IMR-90 (cell line): ENCODE measurements around the gene BSPRY. TPM values are rescaled to one million over a fixed set of nuclear protein-coding genes. Genes with fewer than 3 reads are reported as not detected.

Source experiments
- ATAC-seq: fragments of 200-7000 bp; cut with Tn5 transposase; 2 replicates; pipeline ENCODE4 v1.9.1; 2020; ENCODE audit warnings: low read depth, mild to moderate bottlenecking, moderate library complexity
- BruUV-seq: library from RNA; stranded (reverse); fragments of 400-500 nt; replicated peaks from 2 replicates; lab custom pipeline; 2021; lab: Mats Ljungman, UMichigan
- CTCF ChIA-PET: fragments of 300-600 bp; formaldehyde crosslinking; extraction: SDS; loops from one replicate; lab custom pipeline; 2021; ENCODE audit warnings: antibody characterized with exemption; lab: Yijun Ruan, JAX
- POLR2A ChIA-PET: fragments of 300-600 bp; sonication (Branson Sonifier 250); formaldehyde crosslinking; loops from one replicate; lab custom pipeline; 2022; ENCODE audit warnings: antibody characterized with exemption; ENCODE audit not compliant: unreplicated experiment; lab: Charles Lee
- DNase-seq: peaks from one replicate; pipeline ENCODE4 v3.0.0; 2013
- H2AFZ ChIP-seq: replicated peaks from 2 replicates; pipeline ENCODE3; 2013; ENCODE audit warnings: low read length, mild to moderate bottlenecking; ENCODE audit not compliant: poor library complexity
- H2AK5ac ChIP-seq: 2 replicates; pipeline ENCODE4 v1.6.1; 2013; ENCODE audit warnings: low read depth, low read length, inconsistent platforms
- H2AK9ac ChIP-seq: replicated peaks from 2 replicates; pipeline ENCODE3; 2013; ENCODE audit warnings: mild to moderate bottlenecking, low read depth, low read length, moderate library complexity; ENCODE audit not compliant: poor library complexity
- H2BK120ac ChIP-seq: 2 replicates; pipeline ENCODE4 v1.6.1; 2013; ENCODE audit warnings: low read depth, low read length, inconsistent platforms
- H2BK15ac ChIP-seq: 3 replicates; pipeline ENCODE4 v1.6.1; 2013; ENCODE audit warnings: low read depth, low read length, inconsistent platforms
- H2BK20ac ChIP-seq: 2 replicates; pipeline ENCODE4 v1.6.1; 2013; ENCODE audit warnings: low read depth, mild to moderate bottlenecking, inconsistent platforms, low read length, moderate library complexity
- H2BK5ac ChIP-seq: 2 replicates; pipeline ENCODE4 v1.6.1; 2013; ENCODE audit warnings: mild to moderate bottlenecking, low read depth, low read length, inconsistent platforms; ENCODE audit not compliant: poor library complexity, severe bottlenecking
- H3K14ac ChIP-seq: replicated peaks from 2 replicates; pipeline ENCODE4 v1.6.1; 2013; ENCODE audit warnings: low read depth, low read length, inconsistent platforms
- H3K18ac ChIP-seq: 2 replicates; pipeline ENCODE4 v1.6.1; 2013; ENCODE audit warnings: low read depth, low read length, control low read depth
- H3K23ac ChIP-seq: 2 replicates; pipeline ENCODE4 v1.6.1; 2013; ENCODE audit warnings: low read depth, low read length, inconsistent platforms
- H3K27ac ChIP-seq: 2 replicates; pipeline ENCODE4 v1.5.1; 2013; ENCODE audit warnings: mild to moderate bottlenecking, control low read depth, low read length; ENCODE audit not compliant: insufficient read depth
- H3K27me3 ChIP-seq: 2 replicates; pipeline ENCODE4 v1.6.1; 2013; ENCODE audit warnings: low read length; ENCODE audit not compliant: control insufficient read depth, insufficient read depth
- H3K36me3 ChIP-seq: 2 replicates; pipeline ENCODE4 v1.6.1; 2013; ENCODE audit warnings: low read length, mixed read lengths; ENCODE audit not compliant: control insufficient read depth, insufficient read depth
- H3K4ac ChIP-seq: 2 replicates; pipeline ENCODE4 v1.6.1; 2013; ENCODE audit warnings: low read depth, low read length, inconsistent platforms
- H3K4me1 ChIP-seq: 2 replicates; pipeline ENCODE4 v1.6.1; 2013; ENCODE audit warnings: low read length, mixed read lengths; ENCODE audit not compliant: control insufficient read depth, insufficient read depth
- H3K4me2 ChIP-seq: 2 replicates; pipeline ENCODE4 v1.6.1; 2013; ENCODE audit warnings: low read depth, mild to moderate bottlenecking, control low read depth, low read length, moderate library complexity
- H3K4me3 ChIP-seq: 2 replicates; pipeline ENCODE4 v1.5.1; 2013; ENCODE audit warnings: low read depth, mild to moderate bottlenecking, control low read depth, low read length, moderate library complexity; ENCODE audit not compliant: insufficient read depth
- H3K56ac ChIP-seq: 2 replicates; pipeline ENCODE4 v1.6.1; 2013; ENCODE audit warnings: low read length, inconsistent platforms; ENCODE audit not compliant: insufficient read depth; ENCODE audit errors: extremely low read depth
- H3K79me1 ChIP-seq, 2 experiments: 2 replicates each; pipeline ENCODE4 v1.6.1; 2013; ENCODE audit warnings: low read length in 2 of 2, inconsistent platforms in 1 of 2, low read depth in 1 of 2
- H3K9ac ChIP-seq: 2 replicates; pipeline ENCODE4 v1.6.1; 2013; ENCODE audit warnings: low read depth, low read length, control low read depth
- H3K9me1 ChIP-seq: 2 replicates; pipeline ENCODE4 v1.6.1; 2013; ENCODE audit warnings: low read length, inconsistent platforms; ENCODE audit not compliant: insufficient read depth
- H3K9me3 ChIP-seq: 2 replicates; pipeline ENCODE4 v1.6.1; 2013; ENCODE audit warnings: low read length; ENCODE audit not compliant: control insufficient read depth, insufficient read depth
- H4K20me1 ChIP-seq: 2 replicates; pipeline ENCODE4 v1.6.1; 2013; ENCODE audit warnings: low read length, inconsistent platforms; ENCODE audit not compliant: insufficient read depth
- H4K5ac ChIP-seq: 2 replicates; pipeline ENCODE4 v1.6.1; 2013; ENCODE audit warnings: mild to moderate bottlenecking, low read depth, low read length, control low read depth
- H4K8ac ChIP-seq, 2 experiments: 2 replicates each; pipeline ENCODE4 v1.6.1; 2013; ENCODE audit warnings: low read depth in 2 of 2, low read length in 2 of 2, control low read depth in 1 of 2, inconsistent platforms in 1 of 2
- H4K91ac ChIP-seq: 2 replicates; pipeline ENCODE4 v1.6.1; 2013; ENCODE audit warnings: low read depth, low read length, inconsistent platforms; ENCODE audit not compliant: insufficient read depth
- MAFK ChIP-seq: IDR thresholded peaks from 2 replicates; pipeline ENCODE4 v1.6.1; 2012; ENCODE audit warnings: low read depth, low read length, improper control_type of control experiment
- MAZ ChIP-seq: IDR thresholded peaks from 2 replicates; pipeline ENCODE4 v1.6.1; 2012; ENCODE audit warnings: low read depth, mild to moderate bottlenecking, low read length, improper control_type of control experiment, moderate library complexity, borderline replicate concordance
- NFE2L2 ChIP-seq: fragments of 150-350 bp; IDR thresholded peaks from 2 replicates; pipeline ENCODE4 v1.6.1; 2016; ENCODE audit warnings: low read depth, mild to moderate bottlenecking, low read length
- RCOR1 ChIP-seq: IDR thresholded peaks from 2 replicates; pipeline ENCODE4 v1.6.1; 2012; ENCODE audit warnings: mild to moderate bottlenecking, low read length, improper control_type of control experiment; ENCODE audit not compliant: insufficient replicate concordance
- WGBS, 2 experiments: methylation state at CpG; one replicate each; pipeline versions ENCODE4 v1.1.5 to v1.1.7; 2013; ENCODE audit warnings: missing lambda C conversion rate in 2 of 2; ENCODE audit not compliant: insufficient read length in 1 of 2; ENCODE audit errors: extremely low coverage in 2 of 2; 5-methylcytosine and 5-hydroxymethylcytosine counted together
- dilution Hi-C: fragments of 300-500 bp; cut with HindIII; formaldehyde crosslinking; loops from one replicate; pipeline ENCODE4 v1.14.3; 2018; ENCODE audit warnings: low sequenced_read_pairs; ENCODE audit not compliant: unreplicated experiment
- in situ Hi-C: fragments of 300-500 bp; cut with MboI; formaldehyde crosslinking; loops from 3 replicates; pipeline ENCODE4 v1.14.3; 2019; ENCODE audit warnings: low sequenced_read_pairs, inconsistent platforms, mixed read lengths
- intact Hi-C: fragments of 100-400 bp; cut with micrococcal nuclease; formaldehyde crosslinking; loops from 2 replicates; pipeline ENCODE4 v1.10.0; 2022
- polyA plus RNA-seq, 3 experiments: library from polyadenylated mRNA; depleted of rRNA; stranded (reverse); fragments of >200 nt; gene quantifications; 2 replicates each; pipeline ENCODE4 v1.2.3, GENCODE V29; 2012; ENCODE audit warnings: low replicate concordance in 1 of 3
- total RNA-seq: library from RNA; depleted of rRNA; stranded (reverse); fragments of >200 nt; gene quantifications from 2 replicates; pipeline ENCODE4 v1.2.3, GENCODE V29; 2012
- TF ChIP-seq, protein P1 (sequence below): fragments of 150-350 bp; IDR thresholded peaks from 2 replicates; pipeline ENCODE4 v1.6.1; 2016; ENCODE audit warnings: low read depth, mild to moderate bottlenecking, low read length, moderate library complexity, borderline replicate concordance
- TF ChIP-seq, protein P2 (sequence below): fragments of 150-350 bp; IDR thresholded peaks from 2 replicates; pipeline ENCODE4 v1.6.1; 2017; ENCODE audit warnings: mild to moderate bottlenecking, antibody characterized with exemption, low read length, low read depth
- TF ChIP-seq, protein P3 (sequence below): conservative IDR thresholded peaks from 2 replicates; pipeline ENCODE4 v1.5.1; 2012; ENCODE audit warnings: mild to moderate bottlenecking, low read depth, low read length, improper control_type of control experiment

The BSPRY gene
- total and polyA plus RNA-seq, 2 of the 4 experiments (the other 2 are of a cell fraction), result not detected

DNA sequence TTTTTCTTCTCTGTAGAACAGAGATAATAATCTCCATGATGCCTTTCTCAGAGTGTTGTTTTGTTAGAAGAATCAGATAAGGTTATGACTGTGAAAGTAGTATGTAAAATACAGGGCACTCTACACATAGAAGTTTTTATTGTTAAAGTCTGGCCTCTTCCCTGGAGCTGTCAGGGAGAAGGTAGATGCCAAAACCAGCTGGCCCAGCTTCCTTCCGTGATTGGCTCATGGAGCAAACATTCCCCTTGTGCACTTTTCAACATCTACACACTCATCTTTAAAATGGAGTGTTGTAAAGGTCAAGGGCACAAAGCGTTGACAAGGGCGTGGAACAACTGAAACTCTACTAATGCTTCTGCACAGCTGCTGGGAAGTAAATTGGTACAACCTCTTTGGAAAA, 38.8 kb upstream of the BSPRY start:
- no peak overlapping the region for H2AK9ac ChIP-seq
- TF ChIP-seq, protein P1, sequence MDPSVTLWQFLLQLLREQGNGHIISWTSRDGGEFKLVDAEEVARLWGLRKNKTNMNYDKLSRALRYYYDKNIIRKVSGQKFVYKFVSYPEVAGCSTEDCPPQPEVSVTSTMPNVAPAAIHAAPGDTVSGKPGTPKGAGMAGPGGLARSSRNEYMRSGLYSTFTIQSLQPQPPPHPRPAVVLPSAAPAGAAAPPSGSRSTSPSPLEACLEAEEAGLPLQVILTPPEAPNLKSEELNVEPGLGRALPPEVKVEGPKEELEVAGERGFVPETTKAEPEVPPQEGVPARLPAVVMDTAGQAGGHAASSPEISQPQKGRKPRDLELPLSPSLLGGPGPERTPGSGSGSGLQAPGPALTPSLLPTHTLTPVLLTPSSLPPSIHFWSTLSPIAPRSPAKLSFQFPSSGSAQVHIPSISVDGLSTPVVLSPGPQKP, result no peak
- TF ChIP-seq MAFK (no peak), MAZ (no peak), RCOR1 (no peak), NFE2L2 (no peak)
- TF ChIP-seq, protein P2, sequence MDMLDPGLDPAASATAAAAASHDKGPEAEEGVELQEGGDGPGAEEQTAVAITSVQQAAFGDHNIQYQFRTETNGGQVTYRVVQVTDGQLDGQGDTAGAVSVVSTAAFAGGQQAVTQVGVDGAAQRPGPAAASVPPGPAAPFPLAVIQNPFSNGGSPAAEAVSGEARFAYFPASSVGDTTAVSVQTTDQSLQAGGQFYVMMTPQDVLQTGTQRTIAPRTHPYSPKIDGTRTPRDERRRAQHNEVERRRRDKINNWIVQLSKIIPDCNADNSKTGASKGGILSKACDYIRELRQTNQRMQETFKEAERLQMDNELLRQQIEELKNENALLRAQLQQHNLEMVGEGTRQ, result no peak
- TF ChIP-seq, protein P3, sequence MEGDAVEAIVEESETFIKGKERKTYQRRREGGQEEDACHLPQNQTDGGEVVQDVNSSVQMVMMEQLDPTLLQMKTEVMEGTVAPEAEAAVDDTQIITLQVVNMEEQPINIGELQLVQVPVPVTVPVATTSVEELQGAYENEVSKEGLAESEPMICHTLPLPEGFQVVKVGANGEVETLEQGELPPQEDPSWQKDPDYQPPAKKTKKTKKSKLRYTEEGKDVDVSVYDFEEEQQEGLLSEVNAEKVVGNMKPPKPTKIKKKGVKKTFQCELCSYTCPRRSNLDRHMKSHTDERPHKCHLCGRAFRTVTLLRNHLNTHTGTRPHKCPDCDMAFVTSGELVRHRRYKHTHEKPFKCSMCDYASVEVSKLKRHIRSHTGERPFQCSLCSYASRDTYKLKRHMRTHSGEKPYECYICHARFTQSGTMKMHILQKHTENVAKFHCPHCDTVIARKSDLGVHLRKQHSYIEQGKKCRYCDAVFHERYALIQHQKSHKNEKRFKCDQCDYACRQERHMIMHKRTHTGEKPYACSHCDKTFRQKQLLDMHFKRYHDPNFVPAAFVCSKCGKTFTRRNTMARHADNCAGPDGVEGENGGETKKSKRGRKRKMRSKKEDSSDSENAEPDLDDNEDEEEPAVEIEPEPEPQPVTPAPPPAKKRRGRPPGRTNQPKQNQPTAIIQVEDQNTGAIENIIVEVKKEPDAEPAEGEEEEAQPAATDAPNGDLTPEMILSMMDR, result no peak
- no peaks in the 10 kb centered on the region for H3K9me1 ChIP-seq
- H3K18ac ChIP-seq, result no peak overlapping the region
- dilution Hi-C loops (no loop called here), in situ Hi-C loops (no loop called here), intact Hi-C loops (no loop called here)
- H2AFZ ChIP-seq, result no peak overlapping the region
- H3K4me1 ChIP-seq, result no peaks in the 10 kb centered on the region
- H3K9me3 ChIP-seq, result no peaks in the 10 kb centered on the region
- no peak overlapping the region for H3K56ac ChIP-seq
- no peak overlapping the region for H2BK120ac ChIP-seq
- H3K4ac ChIP-seq, result no peak overlapping the region
- H2BK15ac ChIP-seq, result no peak overlapping the region
- H3K4me3 ChIP-seq, result no peak overlapping the region
- no peak overlapping the region for H4K8ac ChIP-seq
- ChIA-PET POLR2A (no interaction called here), CTCF (interaction anchor here (0.7 to 1.1 kb wide), 3 partner anchors 29 to 277 kb away, joined by 3 read pairs; partner anchors contain the start of genes CDC26, PRPF4 and WDR31)
- no TSS peak for BruUV-seq
- no peak overlapping the region for H3K9ac ChIP-seq
- peaks cover 12% of the 10 kb centered on the region; the same call in 1 of the 2 replicates for H3K27me3 ChIP-seq
- no peaks in the 10 kb centered on the region for H4K20me1 ChIP-seq
- no CpG with 5 or more reads among the region's 3 CpGs for WGBS, 2 experiments
- no peak overlapping the region for H2AK5ac ChIP-seq
- H2BK5ac ChIP-seq, result no peak overlapping the region
- H2BK20ac ChIP-seq, result no peak overlapping the region
- H3K14ac ChIP-seq, result no peak overlapping the region
- no peak overlapping the region for H3K23ac ChIP-seq
- no peak overlapping the region for H4K5ac ChIP-seq
- no peak overlapping the region for H3K27ac ChIP-seq
- no peak overlapping the region for H4K91ac ChIP-seq
- DNase-seq (no peak), ATAC-seq (no peak)
- H3K36me3 ChIP-seq, result no peaks in the 10 kb centered on the region
- H3K79me1 ChIP-seq, result no peaks in the 10 kb centered on the region
- H3K4me2 ChIP-seq, result no peak overlapping the region
